Fibroblast of pulmonary artery (primary cell): ENCODE data around the gene ABCC10.

ENCODE experiments used
- DNase-seq: peaks from one replicate; pipeline ENCODE4 v3.0.0-alpha.2; 2010; ENCODE audit warnings: low read depth
- H3K4me3 ChIP-seq: replicated peaks from 2 replicates; pipeline ENCODE4 v1.5.1; 2011; ENCODE audit warnings: low read depth, mild to moderate bottlenecking, control low read depth, low read length, moderate library complexity
- CTCF ChIP-seq: IDR thresholded peaks from 2 replicates; pipeline ENCODE4 v1.5.1; 2011; ENCODE audit warnings: mild to moderate bottlenecking, control low read depth, low read length, inconsistent platforms; ENCODE audit errors: missing control alignments

ABCC10 gene

DNA sequence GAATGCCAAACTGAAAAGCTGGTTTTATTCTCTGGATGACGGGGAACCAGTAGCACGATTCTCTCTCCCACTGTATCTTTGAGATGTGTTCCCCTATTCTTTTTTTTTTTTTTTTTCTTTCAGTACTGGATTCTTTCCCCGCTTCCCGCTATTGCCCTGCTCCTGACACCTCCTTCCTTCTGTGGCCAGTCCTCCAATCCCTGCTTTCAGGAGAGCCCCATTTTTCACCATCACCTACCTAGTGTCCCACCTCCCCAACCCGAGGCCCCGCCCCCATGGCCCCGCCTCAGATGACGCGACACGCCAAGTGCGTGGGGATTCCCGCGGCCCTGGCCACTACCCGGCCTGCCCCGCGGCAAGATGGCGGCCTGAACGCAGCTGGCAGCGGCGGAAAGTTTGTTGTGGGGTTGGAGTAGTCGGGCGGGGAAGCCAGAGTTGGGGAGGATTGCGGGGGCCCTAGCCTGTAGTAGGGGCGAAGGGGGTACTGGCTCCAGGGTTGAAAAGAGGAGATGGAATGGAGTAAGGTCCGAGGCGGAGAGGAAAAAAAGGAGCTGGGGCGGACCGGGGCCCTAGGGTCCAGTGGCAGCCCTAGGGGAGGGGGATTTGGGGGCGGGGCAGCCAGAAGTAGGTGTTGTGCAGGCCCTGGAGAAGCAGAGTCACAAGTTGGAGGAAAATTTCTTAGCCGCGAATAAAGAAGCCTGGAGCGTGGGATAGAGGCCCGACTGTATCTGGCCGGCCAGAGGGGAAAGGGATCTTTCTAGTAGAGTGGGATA is 50.1 kb downstream of the ABCC10 start, which contains the start of gene TJAP1:
Gene TJAP1 (plus strand): TSS at position 336 of the 773 bp plus-strand sequence. CDS start 21,432 bp downstream, outside the sequence.
- DNase-seq, result peak; percentile 79
- peak within 1 kb of the TSS; percentile 78 for H3K4me3 ChIP-seq
- TF ChIP-seq CTCF, result no peak

- no peak for TF ChIP-seq CTCF
- DNase-seq, result no peak
- H3K4me3 ChIP-seq, result peak overlapping the region; percentile 78
Observed at GRCh38 chr6:43478008-43478372, 50.6 kb downstream of the ABCC10 start.

DNA sequence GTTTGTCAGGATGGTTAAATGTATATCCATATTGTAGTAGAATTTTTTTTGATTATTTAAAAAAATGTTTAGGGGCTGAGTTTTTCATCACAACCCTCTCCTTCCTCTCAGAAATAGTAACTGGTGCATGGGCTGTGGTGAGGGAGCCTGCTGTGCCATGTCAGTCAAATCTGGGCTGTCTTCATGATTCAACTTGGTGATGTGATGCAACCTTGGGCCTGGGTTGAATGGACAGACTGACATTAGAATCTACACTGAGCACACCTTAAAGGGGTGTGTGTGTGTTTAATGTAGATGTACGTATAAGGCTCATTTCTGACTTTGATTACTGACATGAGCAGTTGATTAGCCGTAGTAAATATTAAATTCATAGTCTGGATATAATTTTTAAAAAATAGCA is 53.7 kb downstream of the ABCC10 start:
- no peak for DNase-seq
- no peak for TF ChIP-seq CTCF

DNA sequence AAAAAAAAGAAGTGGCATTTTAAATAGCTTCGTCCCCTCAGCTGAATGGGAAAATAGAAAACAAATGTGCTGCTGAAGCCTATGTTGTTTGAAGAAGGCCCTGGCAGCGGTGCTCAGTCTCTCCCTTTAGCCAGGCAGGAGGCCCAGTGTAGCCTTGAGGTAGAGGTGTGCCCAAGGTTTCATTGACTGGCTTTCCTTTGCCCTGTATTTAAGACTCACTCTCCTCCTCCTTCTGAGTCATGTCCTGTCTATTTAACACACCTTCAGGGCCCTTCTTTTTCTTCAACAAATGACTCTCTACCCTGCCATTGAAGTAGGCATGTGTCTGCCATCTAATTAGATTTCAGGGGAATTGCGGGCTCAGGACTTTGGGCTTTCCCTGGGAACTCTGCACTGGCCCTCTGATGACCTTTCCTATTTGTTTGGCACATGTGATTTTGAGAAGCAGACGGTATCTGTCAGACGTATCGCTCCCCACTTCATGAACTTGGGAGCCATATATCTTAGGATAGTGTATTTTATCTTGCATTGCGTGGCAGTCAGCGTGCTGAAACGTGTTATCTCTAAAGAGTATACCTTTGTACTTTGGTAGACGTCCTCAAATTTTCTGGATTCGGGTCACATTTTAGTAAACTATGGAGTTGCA is 54.4 kb downstream of the ABCC10 start:
- no peak overlapping the region for H3K4me3 ChIP-seq
- no peak for DNase-seq
- TF ChIP-seq CTCF, result no peak

More for the DNA sequence above, 53.7 kb downstream of the ABCC10 start:
- no peak overlapping the region for H3K4me3 ChIP-seq

DNA sequence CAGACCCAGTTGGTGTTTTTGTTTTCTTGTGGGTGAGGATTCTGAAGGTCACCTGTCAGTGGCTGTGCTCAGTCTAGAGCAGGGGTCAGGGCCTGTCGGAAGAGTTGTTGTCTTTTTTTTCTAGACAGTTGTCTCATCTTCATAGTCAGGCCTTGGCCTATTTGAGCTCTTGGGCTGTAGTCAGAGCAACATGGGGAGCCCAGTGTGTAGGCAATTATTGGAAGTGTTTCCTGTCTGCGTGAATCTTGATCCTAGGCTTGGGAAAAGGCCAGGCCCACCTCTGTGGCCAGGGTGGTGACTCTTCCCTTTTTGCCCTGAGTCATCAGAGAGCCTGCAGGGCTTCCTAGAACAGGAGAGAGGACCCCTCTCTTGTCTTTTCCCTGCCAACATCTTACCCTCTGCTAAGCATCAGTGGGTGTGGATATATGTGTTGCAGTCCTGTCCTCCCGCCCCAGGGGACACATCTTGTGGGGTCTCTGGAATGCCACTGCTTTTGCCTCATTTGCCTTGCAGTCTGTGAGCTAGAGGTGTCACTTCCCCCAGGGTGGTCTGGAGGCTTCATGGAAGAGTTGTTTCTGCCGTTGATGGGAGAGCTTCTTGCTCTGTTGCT is 61.4 kb downstream of the ABCC10 start:
- no peak for TF ChIP-seq CTCF
- H3K4me3 ChIP-seq, result no peak overlapping the region
- DNase-seq, result no peak

DNA sequence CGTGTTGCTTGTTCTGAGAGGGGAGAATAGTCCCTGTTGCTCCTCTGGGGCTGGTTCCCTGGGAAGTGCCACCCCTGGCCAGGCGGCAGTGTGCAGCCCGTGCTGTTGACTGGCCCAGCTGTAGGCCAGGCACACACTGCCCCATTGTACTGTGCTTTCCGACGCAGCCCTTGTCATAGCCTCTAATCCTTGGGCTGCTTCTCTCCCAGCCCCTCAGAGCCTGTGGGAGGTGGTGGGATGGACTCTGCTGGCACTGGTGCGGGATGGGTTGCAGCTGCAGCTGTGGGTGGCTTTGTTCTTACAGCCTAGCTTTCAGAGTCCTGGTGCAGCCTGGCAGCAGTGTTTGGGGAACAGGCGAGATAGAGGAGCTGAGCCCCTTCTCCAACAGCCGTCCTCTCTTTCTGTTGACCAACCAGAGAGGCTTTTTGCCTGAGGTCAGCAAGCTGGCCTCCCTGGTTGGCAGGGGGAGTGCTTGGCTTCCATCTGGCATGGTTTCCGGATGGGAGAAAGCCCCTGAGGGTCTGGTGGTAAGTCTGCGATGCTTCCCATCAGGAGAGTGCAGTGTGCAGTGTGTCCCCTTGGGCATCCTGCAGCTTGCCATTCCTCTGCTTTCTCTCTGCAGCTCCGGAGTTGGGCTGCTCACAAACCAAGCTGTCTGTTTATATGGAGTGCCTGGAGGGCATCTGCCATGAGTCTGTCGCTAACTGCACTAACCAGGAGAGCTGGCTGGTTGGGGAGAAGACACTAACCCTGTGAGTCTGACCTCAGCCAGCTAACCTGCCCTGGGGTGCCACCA is 62.1 kb downstream of the ABCC10 start:
- TF ChIP-seq CTCF, result no peak
- no peak for DNase-seq
- H3K4me3 ChIP-seq, result no peak overlapping the region
